HepG2 (cell line): Measurements from ENCODE around the gene HIBADH. TPM values are rescaled to one million over a fixed set of nuclear protein-coding genes. Genes with fewer than 3 reads are reported as not detected.

ENCODE experiments used
- KAT2B ChIP-seq: fragments of 150-350 bp; IDR thresholded peaks from 2 replicates; pipeline ENCODE4 v1.6.1; 2014; ENCODE audit warnings: low read depth, low read length, borderline replicate concordance
- MEIS2 ChIP-seq: sonication (generic); formaldehyde crosslinking; IDR thresholded peaks from 2 replicates; pipeline ENCODE4 v1.9.0; 2021; ENCODE audit warnings: mild to moderate bottlenecking, missing genetic modification reagents
- NCOA1 ChIP-seq: sonication (generic); formaldehyde crosslinking; IDR thresholded peaks from 2 replicates; pipeline ENCODE4 v1.9.0; 2021; ENCODE audit warnings: missing genetic modification reagents
- NFATC3 ChIP-seq: sonication (generic); formaldehyde crosslinking; IDR thresholded peaks from 2 replicates; pipeline ENCODE4 v1.5.1; 2020; ENCODE audit warnings: mild to moderate bottlenecking, missing genetic modification reagents
- POGK ChIP-seq: sonication (generic); formaldehyde crosslinking; conservative IDR thresholded peaks from 2 replicates; pipeline ENCODE4 v1.8.0; 2022; ENCODE audit warnings: mild to moderate bottlenecking, moderate library complexity, missing genetic modification reagents
- TCF12 ChIP-seq, 2 experiments: fragments of 450-650 bp in 1 of 2; sonication (generic) in 1 of 2; formaldehyde crosslinking in 1 of 2; IDR thresholded peaks; 2 replicates each; pipeline versions ENCODE4 v1.6.1 to v1.8.0; 2017 to 2022; ENCODE audit warnings: antibody characterized with exemption in 1 of 2, mild to moderate bottlenecking in 1 of 2, missing genetic modification reagents in 1 of 2, moderate library complexity in 1 of 2
- YEATS4 ChIP-seq: sonication (generic); formaldehyde crosslinking; IDR thresholded peaks from 2 replicates; pipeline ENCODE4 v1.4.0; 2020; ENCODE audit warnings: missing genetic modification reagents, borderline replicate concordance
- ZMAT3 ChIP-seq: sonication (generic); formaldehyde crosslinking; conservative IDR thresholded peaks from 2 replicates; pipeline ENCODE4 v1.7.0; 2021; ENCODE audit warnings: missing genetic modification reagents
- ZNF121 ChIP-seq: sonication (generic); formaldehyde crosslinking; IDR thresholded peaks from 2 replicates; pipeline ENCODE4 v1.5.0; 2020; ENCODE audit warnings: mild to moderate bottlenecking, missing genetic modification reagents
- ZNF354B ChIP-seq: sonication (generic); formaldehyde crosslinking; IDR thresholded peaks from 2 replicates; pipeline ENCODE4 v1.8.0; 2022; ENCODE audit warnings: mild to moderate bottlenecking, missing genetic modification reagents
- ZNF513 ChIP-seq: sonication (generic); formaldehyde crosslinking; conservative IDR thresholded peaks from 2 replicates; pipeline ENCODE4 v1.5.0; 2020; ENCODE audit warnings: missing genetic modification reagents
- ZNF552 ChIP-seq: sonication (generic); formaldehyde crosslinking; IDR thresholded peaks from 2 replicates; pipeline ENCODE4 v1.9.0; 2022; ENCODE audit warnings: missing genetic modification reagents, mild to moderate bottlenecking, borderline replicate concordance
- ZNF609 ChIP-seq: sonication (generic); formaldehyde crosslinking; IDR thresholded peaks from 2 replicates; pipeline ENCODE4 v1.4.0; 2020; ENCODE audit warnings: mild to moderate bottlenecking, missing genetic modification reagents, borderline replicate concordance
- ZNF724P ChIP-seq: sonication (generic); formaldehyde crosslinking; IDR thresholded peaks from 2 replicates; pipeline ENCODE4 v1.8.0; 2022; ENCODE audit warnings: missing genetic modification reagents, borderline replicate concordance
- ZSCAN20 ChIP-seq: sonication (generic); formaldehyde crosslinking; IDR thresholded peaks from 2 replicates; pipeline ENCODE4 v1.4.0; 2020; ENCODE audit warnings: missing genetic modification reagents, mild to moderate bottlenecking, borderline replicate concordance
- polyA plus RNA-seq, 8 experiments: library from polyadenylated mRNA; depleted of rRNA in 3 of 8; stranded (reverse) in 7 of 8; unstranded in 1 of 8; fragments of >200 nt; fragmentation: Illumina TruSeq in 4 of 8; extraction: Trizol in 4 of 8; gene quantifications; 2 replicates each; pipeline versions ENCODE4 v1.2.1 to v1.2.3, GENCODE V29; 2011 to 2016; ENCODE audit warnings: low read depth in 4 of 8, missing spikeins in 1 of 8, mixed read lengths in 1 of 8; ENCODE audit not compliant: insufficient read depth in 1 of 8
- total RNA-seq, 5 experiments: library from RNA; depleted of rRNA; stranded (reverse); fragments of >200 nt; fragmentation: Illumina TruSeq; extraction: Trizol; gene quantifications; 2 replicates each; pipeline ENCODE4 v1.2.3, GENCODE V29; 2016; ENCODE audit warnings: low read depth in 1 of 5
- TF ChIP-seq, protein P1 (sequence below): sonication (generic); formaldehyde crosslinking; IDR thresholded peaks from 2 replicates; pipeline ENCODE4 v1.4.0; 2020; ENCODE audit warnings: missing genetic modification reagents
- TF ChIP-seq, protein P2 (sequence below): sonication (generic); formaldehyde crosslinking; IDR thresholded peaks from 2 replicates; pipeline ENCODE4 v1.4.0; 2020; ENCODE audit warnings: mild to moderate bottlenecking, missing genetic modification reagents
- TF ChIP-seq, protein P3 (sequence below): IDR thresholded peaks from 2 replicates; pipeline ENCODE4 v1.6.1; 2016; ENCODE audit warnings: low read depth, borderline replicate concordance

Gene HIBADH
- total and polyA plus RNA-seq, 2 of the 13 experiments (the other 11 are each of a cell fraction or from before 2014, with no cell fraction given) = 49.9 to 59.5 TPM

DNA sequence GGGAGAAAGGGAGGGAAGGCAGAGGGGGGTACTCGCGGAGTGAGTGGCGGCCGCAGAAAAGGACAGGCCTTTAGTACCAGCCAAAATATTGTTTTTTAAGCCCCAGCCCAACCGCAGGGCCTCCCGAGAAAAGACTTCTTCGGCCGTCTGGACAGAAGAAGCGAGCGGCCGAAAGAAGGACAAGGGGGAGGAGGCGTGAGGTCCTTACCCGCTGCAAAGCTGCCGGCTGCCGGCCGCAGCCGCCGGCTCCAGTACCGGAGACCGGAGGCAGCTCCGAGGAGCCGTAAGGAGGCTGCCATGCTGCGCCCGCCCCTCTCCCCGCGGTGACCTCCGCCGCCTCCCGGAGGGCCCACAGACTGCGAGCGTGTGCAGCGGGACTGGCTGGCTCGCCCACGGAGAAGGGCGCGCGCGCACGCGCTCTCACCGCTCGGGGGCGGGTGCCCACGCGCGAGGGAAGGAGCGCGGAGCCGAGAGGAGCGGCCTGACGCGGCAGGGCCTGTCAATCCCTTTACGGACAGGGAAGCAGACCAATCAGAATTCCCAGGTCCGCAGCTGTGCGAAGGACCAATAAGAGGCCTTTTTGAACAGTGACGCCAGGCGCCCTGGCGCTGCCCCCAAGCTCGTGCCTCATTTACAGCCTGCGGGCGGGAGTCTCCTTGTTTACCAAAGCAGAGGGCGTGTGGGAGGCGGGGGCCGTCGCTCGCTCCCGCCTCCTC, at the start of gene HIBADH (continued):
- TF ChIP-seq ZNF609 (CRISPR knock-in tag) = no peak
- no peak for TF ChIP-seq MEIS2 (CRISPR knock-in tag)
- no peak for TF ChIP-seq ZNF552
- TF ChIP-seq, protein P1, sequence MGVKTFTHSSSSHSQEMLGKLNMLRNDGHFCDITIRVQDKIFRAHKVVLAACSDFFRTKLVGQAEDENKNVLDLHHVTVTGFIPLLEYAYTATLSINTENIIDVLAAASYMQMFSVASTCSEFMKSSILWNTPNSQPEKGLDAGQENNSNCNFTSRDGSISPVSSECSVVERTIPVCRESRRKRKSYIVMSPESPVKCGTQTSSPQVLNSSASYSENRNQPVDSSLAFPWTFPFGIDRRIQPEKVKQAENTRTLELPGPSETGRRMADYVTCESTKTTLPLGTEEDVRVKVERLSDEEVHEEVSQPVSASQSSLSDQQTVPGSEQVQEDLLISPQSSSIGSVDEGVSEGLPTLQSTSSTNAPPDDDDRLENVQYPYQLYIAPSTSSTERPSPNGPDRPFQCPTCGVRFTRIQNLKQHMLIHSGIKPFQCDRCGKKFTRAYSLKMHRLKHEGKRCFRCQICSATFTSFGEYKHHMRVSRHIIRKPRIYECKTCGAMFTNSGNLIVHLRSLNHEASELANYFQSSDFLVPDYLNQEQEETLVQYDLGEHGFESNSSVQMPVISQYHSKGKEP (CRISPR knock-in tag) = no peak
- no peak for TF ChIP-seq TCF12 (IDR thresholded peaks at IDR 0.05)
- TF ChIP-seq TCF12 (CRISPR knock-in tag; IDR thresholded peaks at IDR 0.05) = 0 out of 2 replicates have a peak, but pooled peaks have one; percentile 54
- TF ChIP-seq, protein P2, sequence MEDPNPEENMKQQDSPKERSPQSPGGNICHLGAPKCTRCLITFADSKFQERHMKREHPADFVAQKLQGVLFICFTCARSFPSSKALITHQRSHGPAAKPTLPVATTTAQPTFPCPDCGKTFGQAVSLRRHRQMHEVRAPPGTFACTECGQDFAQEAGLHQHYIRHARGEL (CRISPR knock-in tag) = no peak
- TF ChIP-seq ZNF724P (CRISPR knock-in tag) = 0 out of 2 replicates have a peak, but pooled peaks have one; percentile 24
- TF ChIP-seq, protein P3, sequence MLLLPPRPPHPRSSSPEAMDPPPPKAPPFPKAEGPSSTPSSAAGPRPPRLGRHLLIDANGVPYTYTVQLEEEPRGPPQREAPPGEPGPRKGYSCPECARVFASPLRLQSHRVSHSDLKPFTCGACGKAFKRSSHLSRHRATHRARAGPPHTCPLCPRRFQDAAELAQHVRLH (CRISPR knock-in tag) = peak; percentile 19; the same call in 1 of the 2 replicates
- TF ChIP-seq ZMAT3 = peak; percentile 88; the same call in 1 of the 2 replicates
- no peak for TF ChIP-seq KAT2B
- peak; percentile 87 for TF ChIP-seq YEATS4 (CRISPR knock-in tag)
- TF ChIP-seq NFATC3 (CRISPR knock-in tag) = no peak; the same call in 1 of the 2 replicates
- no peak for TF ChIP-seq ZSCAN20 (CRISPR knock-in tag)
- TF ChIP-seq ZNF354B = no peak
- 0 out of 2 replicates have a peak, but pooled peaks have one; percentile 58 for TF ChIP-seq NCOA1 (CRISPR knock-in tag)
- TF ChIP-seq POGK (CRISPR knock-in tag) = peak; percentile 59; the same call in 1 of the 2 replicates
- TF ChIP-seq ZNF121 (CRISPR knock-in tag) = no peak
- TF ChIP-seq ZNF513 (CRISPR knock-in tag) = no peak
